ENCODE measurements around the gene ZNF624. TPM values are rescaled to one million over a fixed set of nuclear protein-coding genes. Genes with fewer than 3 reads are reported as not detected.

The ZNF624 gene
- total and polyA plus RNA-seq, 2 experiments from 2014 or later = 2.7 to 3.9 TPM

- no peaks in the 10 kb centered on the region for H3K79me2 ChIP-seq (replicated peaks; ENCODE audit: insufficient read depth)
- H3K27me3 ChIP-seq (ENCODE audit: insufficient read depth) = no peaks in the 10 kb centered on the region
- Mint-ChIP-seq H3K4me1 (peaks cover 16% of the 10 kb centered on the region; the same call in 2 of the 3 replicates), H3K36me3 (ENCODE audit: low read depth) (peaks cover 4% of the 10 kb centered on the region; the same call in 2 of the 3 replicates), H3K27ac (peak overlapping the region; percentile 86; the same call in 1 of the 2 replicates), H3K27me3 (ENCODE audit: insufficient read depth, low read depth, poor library complexity) (peaks cover 4% of the 10 kb centered on the region), H3K9me3 (peaks cover 3% of the 10 kb centered on the region; the same call in 2 of the 3 replicates), H3K4me3 (peak overlapping the region; percentile 80)
- no peak for TF ChIP-seq NANOG (IDR thresholded peaks at IDR 0.05; ENCODE audit: borderline replicate concordance)
- no peak for TF ChIP-seq ETS1 (IDR thresholded peaks at IDR 0.05)
- no peak for TF ChIP-seq CTCF (conservative IDR thresholded peaks at IDR 0.05; ENCODE audit: low read depth in 2 of 2)
- no peak for TF ChIP-seq CREB1 (CRISPR knock-in tag; IDR thresholded peaks at IDR 0.05; ENCODE audit: low read depth)
- no peak for TF ChIP-seq EZH2phosphoT487 (IDR thresholded peaks at IDR 0.05; ENCODE audit: unreplicated experiment)
- TF ChIP-seq POLR2AphosphoS5 (IDR thresholded peaks at IDR 0.05; ENCODE audit: low read depth) = no peak
- no peak for TF ChIP-seq REST (IDR thresholded peaks at IDR 0.05; ENCODE audit: unreplicated experiment)
- no peak for TF ChIP-seq ZNF331 (CRISPR knock-in tag; IDR thresholded peaks at IDR 0.05; ENCODE audit: low read depth)
- TF ChIP-seq JUNB (IDR thresholded peaks at IDR 0.05; ENCODE audit: unreplicated experiment) = no peak
- TF ChIP-seq EZH2 (IDR thresholded peaks at IDR 0.05; ENCODE audit: low read depth, unreplicated experiment) = no peak
- no peak for TF ChIP-seq STAT1 (IDR thresholded peaks at IDR 0.05; ENCODE audit: unreplicated experiment)
- no peak for TF ChIP-seq ZNF114 (CRISPR knock-in tag; IDR thresholded peaks at IDR 0.05)
- no peaks in the 10 kb centered on the region for H3K36me3 ChIP-seq (ENCODE audit: insufficient read depth)
- H3K27ac ChIP-seq (ENCODE audit: low read depth) = peak overlapping the region; percentile 84
- peak overlapping the region; percentile 92 for H3K4me2 ChIP-seq
- H3F3A ChIP-seq (replicated peaks; ENCODE audit: low read depth) = peaks cover 3% of the 10 kb centered on the region; the same call in 1 of the 2 replicates
- peak overlapping the region; percentile 74 for H3K4me3 ChIP-seq
- H2AFZ ChIP-seq = peak overlapping the region; percentile 86
- ATAC-seq (no peak), DNase-seq (ENCODE audit: low spot score) (no peak)
- no peaks in the 10 kb centered on the region for H4K20me1 ChIP-seq (replicated peaks; ENCODE audit: insufficient read depth)
- no peaks in the 10 kb centered on the region for H3K9me2 ChIP-seq (ENCODE audit: insufficient read depth)
- H3K4me1 ChIP-seq (ENCODE audit: insufficient read depth) = peaks cover 14% of the 10 kb centered on the region
These were observed 743 bp downstream of the ZNF624 start for GRCh38 chr17:16652847-16653366.
